ENCODE data around the gene CTIF. TPM values are rescaled to one million over a fixed set of nuclear protein-coding genes. Genes with fewer than 3 reads are reported as not detected.
A peak's percentile ranks its signal among the peaks of the same experiment; 100 is the strongest.

Gene CTIF
- total RNA-seq, 4 donors from 2014 or later, result 16.6 to 116 (median 34.5) TPM

- Histone ChIP-seq H3K27me3 (no peaks in the 10 kb centered on the region), H3K9me3 (peaks cover 0 to 7% (median 0%) of the 10 kb centered on the region in 4 donors), H3K27ac (no peak overlapping the region), H3K4me1 (peaks cover 0 to 8% (median 0%) of the 10 kb centered on the region in 4 donors), H3K36me3 (peaks cover 0 to 10% (median 0%) of the 10 kb centered on the region in 3 donors), H3K4me3 (no peak overlapping the region)
- no peak for TF ChIP-seq POLR2A (IDR thresholded peaks at IDR 0.05)
- TF ChIP-seq, protein P1, sequence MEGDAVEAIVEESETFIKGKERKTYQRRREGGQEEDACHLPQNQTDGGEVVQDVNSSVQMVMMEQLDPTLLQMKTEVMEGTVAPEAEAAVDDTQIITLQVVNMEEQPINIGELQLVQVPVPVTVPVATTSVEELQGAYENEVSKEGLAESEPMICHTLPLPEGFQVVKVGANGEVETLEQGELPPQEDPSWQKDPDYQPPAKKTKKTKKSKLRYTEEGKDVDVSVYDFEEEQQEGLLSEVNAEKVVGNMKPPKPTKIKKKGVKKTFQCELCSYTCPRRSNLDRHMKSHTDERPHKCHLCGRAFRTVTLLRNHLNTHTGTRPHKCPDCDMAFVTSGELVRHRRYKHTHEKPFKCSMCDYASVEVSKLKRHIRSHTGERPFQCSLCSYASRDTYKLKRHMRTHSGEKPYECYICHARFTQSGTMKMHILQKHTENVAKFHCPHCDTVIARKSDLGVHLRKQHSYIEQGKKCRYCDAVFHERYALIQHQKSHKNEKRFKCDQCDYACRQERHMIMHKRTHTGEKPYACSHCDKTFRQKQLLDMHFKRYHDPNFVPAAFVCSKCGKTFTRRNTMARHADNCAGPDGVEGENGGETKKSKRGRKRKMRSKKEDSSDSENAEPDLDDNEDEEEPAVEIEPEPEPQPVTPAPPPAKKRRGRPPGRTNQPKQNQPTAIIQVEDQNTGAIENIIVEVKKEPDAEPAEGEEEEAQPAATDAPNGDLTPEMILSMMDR (IDR thresholded peaks at IDR 0.05), result no peak
- DNase-seq, result peak in 1 of 3 donors; percentile 16
Observed at GRCh38 chr18:48668466-48669179, 129.8 kb downstream of the CTIF start.

GRCh38 chr18:48669180-48669675 lies 130.4 kb downstream of the CTIF start:
- no peak for DNase-seq
- TF ChIP-seq, protein P1 (IDR thresholded peaks at IDR 0.05), result no peak
- no peak for TF ChIP-seq POLR2A (IDR thresholded peaks at IDR 0.05)
- Histone ChIP-seq H3K4me1 (peaks cover 0 to 12% (median 0%) of the 10 kb centered on the region in 4 donors), H3K9me3 (peaks cover 0 to 7% (median 0%) of the 10 kb centered on the region in 4 donors), H3K4me3 (no peak overlapping the region), H3K27me3 (no peaks in the 10 kb centered on the region), H3K27ac (no peak overlapping the region), H3K36me3 (peaks cover 0 to 10% (median 0%) of the 10 kb centered on the region in 3 donors)

GRCh38 chr18:48669991-48670750 lies 131.3 kb downstream of the CTIF start:
- H3K27ac ChIP-seq, result no peak overlapping the region
- peak in 1 of 3 donors; percentile 8 for DNase-seq
- peaks cover 0 to 7% (median 0%) of the 10 kb centered on the region in 4 donors for H3K9me3 ChIP-seq
- TF ChIP-seq, protein P1 (IDR thresholded peaks at IDR 0.05), result no peak
- TF ChIP-seq POLR2A (IDR thresholded peaks at IDR 0.05), result no peak
- peaks cover 0 to 10% (median 0%) of the 10 kb centered on the region in 3 donors for H3K36me3 ChIP-seq
- H3K4me1 ChIP-seq, result peaks cover 0 to 20% (median 2%) of the 10 kb centered on the region in 4 donors
- H3K27me3 ChIP-seq, result no peaks in the 10 kb centered on the region
- no peak overlapping the region for H3K4me3 ChIP-seq

DNA sequence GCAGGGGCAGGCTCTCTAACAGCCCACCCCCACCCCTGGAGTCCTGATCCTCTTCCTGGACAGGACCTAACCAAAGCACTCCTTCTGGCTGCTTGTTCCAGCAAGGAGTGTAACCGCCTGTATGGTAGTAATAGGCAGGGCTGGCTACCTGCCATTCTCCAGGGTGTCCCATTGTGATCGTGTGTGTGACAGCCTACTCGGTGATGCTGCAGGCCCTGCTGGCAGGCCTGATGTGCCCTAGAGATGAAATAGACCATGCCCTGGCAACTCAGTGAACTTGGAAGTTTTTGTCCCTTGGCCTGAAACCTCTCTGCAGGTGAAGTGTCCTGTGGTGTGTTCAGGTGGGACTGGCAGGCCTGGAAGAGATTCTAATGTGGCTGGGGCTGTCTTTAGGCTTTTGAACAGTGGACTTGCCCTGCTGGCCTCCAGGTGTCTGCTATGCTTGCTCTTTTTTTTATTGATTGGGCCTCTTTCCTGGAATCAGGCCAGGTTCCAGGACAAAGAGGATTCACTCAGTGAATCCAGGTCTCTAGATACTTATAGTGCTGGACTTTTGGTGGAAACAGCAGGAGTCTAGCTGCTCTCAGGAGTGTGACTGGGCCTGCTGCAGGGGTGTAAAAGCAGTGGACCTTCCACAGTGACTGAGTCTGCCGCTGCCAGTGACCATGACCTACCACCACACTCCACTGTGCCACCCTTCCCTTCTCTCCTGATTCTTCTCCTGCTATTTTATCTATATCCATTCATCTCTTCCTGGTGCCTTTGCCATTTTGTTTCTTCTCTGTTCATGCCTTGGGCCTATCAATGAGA lies 132.1 kb downstream of the CTIF start:
- Histone ChIP-seq H3K27ac (no peak overlapping the region), H3K36me3 (peaks cover 0 to 10% (median 0%) of the 10 kb centered on the region in 3 donors), H3K27me3 (no peaks in the 10 kb centered on the region), H3K9me3 (peaks cover 0 to 7% (median 0%) of the 10 kb centered on the region in 4 donors), H3K4me3 (no peak overlapping the region), H3K4me1 (peaks cover 3 to 20% (median 4%) of the 10 kb centered on the region in 4 donors)
- no peak for TF ChIP-seq POLR2A (IDR thresholded peaks at IDR 0.05)
- TF ChIP-seq, protein P1 (IDR thresholded peaks at IDR 0.05), result no peak
- DNase-seq, result peak in 1 of 3 donors; percentile 25

DNA sequence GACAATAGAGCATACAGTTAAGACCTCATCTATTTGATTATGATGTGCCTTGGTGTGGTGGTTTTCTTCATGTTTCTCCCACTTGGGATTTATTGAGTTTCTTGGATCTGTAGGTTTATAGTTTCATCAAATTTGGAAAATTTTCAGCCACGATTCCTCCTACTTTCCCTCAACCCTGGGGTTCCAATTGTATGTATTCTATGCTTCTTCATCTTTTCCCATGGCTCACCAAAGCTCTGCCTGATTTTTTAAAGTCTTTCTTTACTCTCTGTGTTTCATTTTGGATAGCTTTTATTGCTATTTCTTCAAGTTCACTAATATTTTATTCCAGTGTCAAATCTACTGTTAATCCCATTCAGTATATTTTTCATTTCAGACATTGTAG lies 132.7 kb downstream of the CTIF start:
- H3K4me3 ChIP-seq, result no peak overlapping the region
- H3K27me3 ChIP-seq, result no peaks in the 10 kb centered on the region
- no peak for DNase-seq
- peaks cover 0 to 7% (median 0%) of the 10 kb centered on the region in 4 donors for H3K9me3 ChIP-seq
- TF ChIP-seq, protein P1 (IDR thresholded peaks at IDR 0.05), result no peak
- TF ChIP-seq POLR2A (IDR thresholded peaks at IDR 0.05), result no peak
- H3K4me1 ChIP-seq, result peaks cover 3 to 24% (median 4%) of the 10 kb centered on the region in 4 donors
- H3K36me3 ChIP-seq, result peaks cover 0 to 10% (median 0%) of the 10 kb centered on the region in 3 donors
- H3K27ac ChIP-seq, result no peak overlapping the region
